ENCODE measurements around the gene LRP6.

Gene LRP6

DNA sequence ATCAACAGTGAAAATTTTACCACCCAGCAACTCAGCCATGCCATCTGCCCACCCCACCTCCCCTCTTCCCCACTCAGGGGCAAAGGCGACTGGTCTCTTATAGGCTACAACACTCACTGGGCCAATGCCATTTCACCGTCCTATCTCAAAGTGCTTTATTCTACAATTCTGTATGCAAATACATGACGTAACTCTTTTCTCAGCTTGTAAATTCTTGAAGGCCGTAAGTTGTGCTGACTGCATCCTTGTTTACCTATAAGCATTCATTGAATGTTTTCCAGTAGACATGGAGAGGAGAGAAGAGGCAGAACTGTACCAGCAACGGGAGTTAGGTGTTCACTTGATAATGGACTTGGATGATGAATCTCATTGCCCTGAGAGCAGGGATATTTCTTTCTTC, 180.5 kb downstream of the LRP6 start:
- H3K36me3 ChIP-seq = no peaks in the 10 kb centered on the region
- TF ChIP-seq, protein P1, sequence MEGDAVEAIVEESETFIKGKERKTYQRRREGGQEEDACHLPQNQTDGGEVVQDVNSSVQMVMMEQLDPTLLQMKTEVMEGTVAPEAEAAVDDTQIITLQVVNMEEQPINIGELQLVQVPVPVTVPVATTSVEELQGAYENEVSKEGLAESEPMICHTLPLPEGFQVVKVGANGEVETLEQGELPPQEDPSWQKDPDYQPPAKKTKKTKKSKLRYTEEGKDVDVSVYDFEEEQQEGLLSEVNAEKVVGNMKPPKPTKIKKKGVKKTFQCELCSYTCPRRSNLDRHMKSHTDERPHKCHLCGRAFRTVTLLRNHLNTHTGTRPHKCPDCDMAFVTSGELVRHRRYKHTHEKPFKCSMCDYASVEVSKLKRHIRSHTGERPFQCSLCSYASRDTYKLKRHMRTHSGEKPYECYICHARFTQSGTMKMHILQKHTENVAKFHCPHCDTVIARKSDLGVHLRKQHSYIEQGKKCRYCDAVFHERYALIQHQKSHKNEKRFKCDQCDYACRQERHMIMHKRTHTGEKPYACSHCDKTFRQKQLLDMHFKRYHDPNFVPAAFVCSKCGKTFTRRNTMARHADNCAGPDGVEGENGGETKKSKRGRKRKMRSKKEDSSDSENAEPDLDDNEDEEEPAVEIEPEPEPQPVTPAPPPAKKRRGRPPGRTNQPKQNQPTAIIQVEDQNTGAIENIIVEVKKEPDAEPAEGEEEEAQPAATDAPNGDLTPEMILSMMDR (IDR thresholded peaks at IDR 0.05) = no peak
- no peaks in the 10 kb centered on the region for H3K9me3 ChIP-seq
- H3K4me1 ChIP-seq (ENCODE audit: control insufficient read depth in 1 of 2, insufficient read depth in 1 of 2, low read depth in 1 of 2, low read length in 1 of 2) = no peaks in the 10 kb centered on the region
- no peak overlapping the region for H3K4me3 ChIP-seq (ENCODE audit: low read depth in 1 of 2, low read length in 1 of 2)
- no peaks in the 10 kb centered on the region for H3K27me3 ChIP-seq
- no peak overlapping the region for H3K27ac ChIP-seq

DNA sequence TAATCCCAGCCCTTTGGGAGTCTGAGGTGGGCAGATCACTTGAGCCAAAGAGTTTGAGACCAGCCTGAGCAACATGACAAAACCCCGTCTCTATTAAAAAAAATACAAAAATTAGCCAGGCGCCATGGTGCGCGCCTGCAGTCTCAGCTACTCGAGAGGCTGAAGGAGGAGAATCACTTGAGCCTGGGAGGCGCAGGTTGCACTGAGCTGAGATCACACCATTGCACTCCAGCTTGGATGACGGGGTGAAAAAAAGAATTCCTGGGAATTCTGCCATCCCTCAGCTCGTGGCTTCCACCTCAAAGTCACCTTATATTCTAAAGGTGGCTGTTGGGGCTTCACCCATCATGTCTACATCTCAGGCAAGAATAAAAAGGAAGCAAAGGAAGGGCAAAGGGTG, 183.2 kb downstream of the LRP6 start:
- Histone ChIP-seq H3K27me3 (no peaks in the 10 kb centered on the region), H3K36me3 (no peaks in the 10 kb centered on the region), H3K4me3 (ENCODE audit: low read depth in 1 of 2, low read length in 1 of 2) (no peak overlapping the region), H3K4me1 (ENCODE audit: control insufficient read depth in 1 of 2, insufficient read depth in 1 of 2, low read depth in 1 of 2, low read length in 1 of 2) (no peaks in the 10 kb centered on the region), H3K9me3 (no peaks in the 10 kb centered on the region), H3K27ac (no peak overlapping the region)
- TF ChIP-seq, protein P1 (IDR thresholded peaks at IDR 0.05) = no peak

DNA sequence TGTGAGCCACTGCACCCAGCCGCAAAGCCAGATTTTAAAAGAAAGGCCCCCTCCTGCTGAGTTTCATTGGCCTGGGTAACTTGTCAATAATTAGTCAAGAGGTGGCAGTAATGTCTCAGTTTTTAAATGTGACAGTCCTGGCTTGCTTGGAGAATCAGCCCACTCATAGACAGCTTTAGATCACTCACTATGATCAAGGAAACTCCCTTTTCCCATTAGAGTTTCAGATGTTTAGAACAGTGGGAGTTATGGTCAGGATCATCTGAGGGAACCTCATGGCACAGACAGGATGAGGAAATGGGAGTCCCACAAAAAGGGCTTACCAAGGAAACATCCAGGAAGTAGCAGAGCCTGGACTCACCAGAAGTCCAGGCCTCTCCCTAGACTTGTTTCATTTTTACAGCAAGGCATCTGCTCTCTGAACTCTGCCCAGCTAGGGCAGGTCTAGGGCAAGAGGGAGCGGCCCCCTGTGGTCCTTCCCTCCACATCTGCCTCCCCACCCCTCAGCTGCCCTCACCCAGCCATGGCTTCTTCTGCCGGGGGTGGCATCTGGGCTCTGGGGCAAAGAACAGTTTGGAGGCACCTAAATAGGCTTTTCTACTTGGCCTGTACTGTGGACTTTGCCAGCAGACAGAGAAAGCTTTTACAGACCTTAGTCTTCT, 184.9 kb downstream of the LRP6 start:
- no peaks in the 10 kb centered on the region for H3K4me1 ChIP-seq (ENCODE audit: control insufficient read depth in 1 of 2, insufficient read depth in 1 of 2, low read depth in 1 of 2, low read length in 1 of 2)

DNA sequence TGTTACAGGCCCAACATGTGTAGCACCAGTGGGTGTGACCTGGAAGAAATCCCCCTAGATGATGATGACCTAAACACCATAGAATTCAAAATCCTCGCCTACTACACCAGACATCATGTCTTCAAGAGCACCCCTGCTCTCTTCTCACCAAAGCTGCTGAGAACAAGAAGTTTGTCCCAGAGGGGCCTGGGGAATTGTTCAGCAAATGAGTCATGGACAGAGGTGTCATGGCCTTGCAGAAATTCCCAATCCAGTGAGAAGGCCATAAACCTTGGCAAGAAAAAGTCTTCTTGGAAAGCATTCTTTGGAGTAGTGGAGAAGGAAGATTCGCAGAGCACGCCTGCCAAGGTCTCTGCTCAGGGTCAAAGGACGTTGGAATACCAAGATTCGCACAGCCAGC, 187.6 kb downstream of the LRP6 start:
- H3K36me3 ChIP-seq = no peaks in the 10 kb centered on the region

More for the DNA sequence above, 184.9 kb downstream of the LRP6 start:
- Histone ChIP-seq H3K27ac (no peak overlapping the region), H3K36me3 (no peaks in the 10 kb centered on the region), H3K27me3 (no peaks in the 10 kb centered on the region), H3K9me3 (no peaks in the 10 kb centered on the region), H3K4me3 (ENCODE audit: low read depth in 1 of 2, low read length in 1 of 2) (no peak overlapping the region)
- TF ChIP-seq, protein P1 (IDR thresholded peaks at IDR 0.05) = no peak

GRCh38 chr12:12072064-12072760, 194.6 kb downstream of the LRP6 start:
- Histone ChIP-seq H3K9me3 (no peaks in the 10 kb centered on the region), H3K27me3 (peaks cover 13% of the 10 kb centered on the region), H3K36me3 (no peaks in the 10 kb centered on the region), H3K27ac (no peak overlapping the region), H3K4me1 (ENCODE audit: control insufficient read depth in 1 of 2, insufficient read depth in 1 of 2, low read depth in 1 of 2, low read length in 1 of 2) (peaks cover 0 to 2% of the 10 kb centered on the region in 2 experiments), H3K4me3 (ENCODE audit: low read depth in 1 of 2, low read length in 1 of 2) (no peak overlapping the region)
- TF ChIP-seq, protein P1 (IDR thresholded peaks at IDR 0.05) = no peak

More for the DNA sequence above, 187.6 kb downstream of the LRP6 start:
- H3K4me1 ChIP-seq (ENCODE audit: control insufficient read depth in 1 of 2, insufficient read depth in 1 of 2, low read depth in 1 of 2, low read length in 1 of 2) = no peaks in the 10 kb centered on the region
- H3K27ac ChIP-seq = no peak overlapping the region
- no peaks in the 10 kb centered on the region for H3K27me3 ChIP-seq
- no peaks in the 10 kb centered on the region for H3K9me3 ChIP-seq
- H3K4me3 ChIP-seq (ENCODE audit: low read depth in 1 of 2, low read length in 1 of 2) = no peak overlapping the region
- TF ChIP-seq, protein P1 (IDR thresholded peaks at IDR 0.05) = no peak
